ENCODE measurements around the gene SURF6.
A peak's percentile ranks its signal among the peaks of the same experiment; 100 is the strongest.

Gene SURF6

DNA sequence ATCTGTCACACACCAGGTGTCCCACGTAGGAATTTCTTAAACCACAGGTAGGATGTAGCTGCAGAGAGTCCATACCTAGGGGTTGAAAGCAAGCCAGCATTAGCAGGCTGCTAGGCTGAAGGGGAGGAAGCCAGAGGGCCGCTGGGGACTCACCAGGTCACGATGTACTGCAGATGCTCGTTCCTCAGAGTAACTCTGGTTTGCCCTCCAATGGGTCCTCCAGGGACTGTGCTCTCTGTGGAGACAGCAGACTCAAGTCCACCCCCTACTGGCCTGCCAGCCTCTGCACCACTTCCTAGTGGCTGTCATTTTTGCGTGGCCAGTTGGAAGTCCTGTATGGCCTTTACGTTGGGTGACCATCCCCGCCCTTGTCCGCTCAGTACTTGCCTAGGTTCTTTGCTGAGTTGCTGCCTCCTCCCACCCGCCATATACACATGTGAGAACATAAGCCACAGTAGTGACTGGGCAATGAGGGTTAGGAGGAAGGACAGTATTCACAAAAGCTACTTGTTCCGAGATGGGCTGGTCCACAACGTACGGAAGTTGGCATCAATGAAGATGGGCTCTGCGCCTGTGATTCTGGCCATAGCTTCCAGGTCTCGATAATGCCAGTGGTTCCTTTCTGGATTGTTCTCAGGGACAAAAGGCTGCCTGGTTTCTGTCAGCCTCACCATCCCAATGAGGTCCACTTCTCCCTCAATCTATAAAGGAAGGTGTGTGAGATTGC is 16.1 kb upstream of the SURF6 start:
- H3K9me3 ChIP-seq (ENCODE audit: control insufficient read depth, insufficient read depth, low read depth, low read length), result no peaks in the 10 kb centered on the region
- no peaks in the 10 kb centered on the region for H3K4me1 ChIP-seq (ENCODE audit: control insufficient read depth, insufficient read depth, low read length)
- ChIA-PET CTCF (interaction anchor here (0.6 to 2.0 kb wide), 10 partner anchors 10 to 171 kb away, joined by 3 to 13 read pairs (median 3); no protein-coding TSS in a partner anchor), POLR2A (interaction anchor here (0.6 to 3.9 kb wide), 7 partner anchors 9 to 149 kb away, joined by 3 to 35 read pairs (median 6); partner anchors contain the start of gene SURF6)
- H3K4me3 ChIP-seq (ENCODE audit: low read depth, low read length), result no peak overlapping the region
- peaks cover 14 to 66% of the 10 kb centered on the region in 2 experiments for H3K36me3 ChIP-seq (ENCODE audit: control insufficient read depth in 2 of 2, insufficient read depth in 1 of 2, low read length in 2 of 2)
- peak overlapping the region; percentile 37; the same call in 1 of the 2 replicates for H3K27ac ChIP-seq (ENCODE audit: extremely low read depth, low read depth, low read length)
- TF ChIP-seq ZNF555 (tag by site-specific recombination; conservative IDR thresholded peaks at IDR 0.05), result no peak
- no peak for TF ChIP-seq ZNF10 (tag by site-specific recombination; IDR thresholded peaks at IDR 0.05)
- TF ChIP-seq ZNF560 (tag by site-specific recombination; IDR thresholded peaks at IDR 0.05; ENCODE audit: borderline replicate concordance), result no peak
- no peak for TF ChIP-seq ZNF549 (tag by site-specific recombination; IDR thresholded peaks at IDR 0.05)
- TF ChIP-seq, protein P1, sequence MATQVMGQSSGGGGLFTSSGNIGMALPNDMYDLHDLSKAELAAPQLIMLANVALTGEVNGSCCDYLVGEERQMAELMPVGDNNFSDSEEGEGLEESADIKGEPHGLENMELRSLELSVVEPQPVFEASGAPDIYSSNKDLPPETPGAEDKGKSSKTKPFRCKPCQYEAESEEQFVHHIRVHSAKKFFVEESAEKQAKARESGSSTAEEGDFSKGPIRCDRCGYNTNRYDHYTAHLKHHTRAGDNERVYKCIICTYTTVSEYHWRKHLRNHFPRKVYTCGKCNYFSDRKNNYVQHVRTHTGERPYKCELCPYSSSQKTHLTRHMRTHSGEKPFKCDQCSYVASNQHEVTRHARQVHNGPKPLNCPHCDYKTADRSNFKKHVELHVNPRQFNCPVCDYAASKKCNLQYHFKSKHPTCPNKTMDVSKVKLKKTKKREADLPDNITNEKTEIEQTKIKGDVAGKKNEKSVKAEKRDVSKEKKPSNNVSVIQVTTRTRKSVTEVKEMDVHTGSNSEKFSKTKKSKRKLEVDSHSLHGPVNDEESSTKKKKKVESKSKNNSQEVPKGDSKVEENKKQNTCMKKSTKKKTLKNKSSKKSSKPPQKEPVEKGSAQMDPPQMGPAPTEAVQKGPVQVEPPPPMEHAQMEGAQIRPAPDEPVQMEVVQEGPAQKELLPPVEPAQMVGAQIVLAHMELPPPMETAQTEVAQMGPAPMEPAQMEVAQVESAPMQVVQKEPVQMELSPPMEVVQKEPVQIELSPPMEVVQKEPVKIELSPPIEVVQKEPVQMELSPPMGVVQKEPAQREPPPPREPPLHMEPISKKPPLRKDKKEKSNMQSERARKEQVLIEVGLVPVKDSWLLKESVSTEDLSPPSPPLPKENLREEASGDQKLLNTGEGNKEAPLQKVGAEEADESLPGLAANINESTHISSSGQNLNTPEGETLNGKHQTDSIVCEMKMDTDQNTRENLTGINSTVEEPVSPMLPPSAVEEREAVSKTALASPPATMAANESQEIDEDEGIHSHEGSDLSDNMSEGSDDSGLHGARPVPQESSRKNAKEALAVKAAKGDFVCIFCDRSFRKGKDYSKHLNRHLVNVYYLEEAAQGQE (tag by site-specific recombination; IDR thresholded peaks at IDR 0.05), result no peak
- TF ChIP-seq ZNF366 (tag by site-specific recombination; conservative IDR thresholded peaks at IDR 0.05), result no peak
- no peak for TF ChIP-seq ZNF473 (tag by site-specific recombination; IDR thresholded peaks at IDR 0.05)
- TF ChIP-seq ZFP37 (tag by site-specific recombination; IDR thresholded peaks at IDR 0.05), result 0 out of 2 replicates have a peak, but pooled peaks have one; percentile 56
- no peak for TF ChIP-seq ZFP3 (tag by site-specific recombination; IDR thresholded peaks at IDR 0.05; ENCODE audit: low read depth)
- TF ChIP-seq ZNF654 (tag by site-specific recombination; IDR thresholded peaks at IDR 0.05; ENCODE audit: low read depth), result 0 out of 2 replicates have a peak, but pooled peaks have one; percentile 8
- TF ChIP-seq ZBTB48 (tag by site-specific recombination; IDR thresholded peaks at IDR 0.05), result peak; percentile 28; the same call in 1 of the 2 replicates
- no peak for TF ChIP-seq ZNF768 (tag by site-specific recombination; IDR thresholded peaks at IDR 0.05)
- TF ChIP-seq, protein P2, sequence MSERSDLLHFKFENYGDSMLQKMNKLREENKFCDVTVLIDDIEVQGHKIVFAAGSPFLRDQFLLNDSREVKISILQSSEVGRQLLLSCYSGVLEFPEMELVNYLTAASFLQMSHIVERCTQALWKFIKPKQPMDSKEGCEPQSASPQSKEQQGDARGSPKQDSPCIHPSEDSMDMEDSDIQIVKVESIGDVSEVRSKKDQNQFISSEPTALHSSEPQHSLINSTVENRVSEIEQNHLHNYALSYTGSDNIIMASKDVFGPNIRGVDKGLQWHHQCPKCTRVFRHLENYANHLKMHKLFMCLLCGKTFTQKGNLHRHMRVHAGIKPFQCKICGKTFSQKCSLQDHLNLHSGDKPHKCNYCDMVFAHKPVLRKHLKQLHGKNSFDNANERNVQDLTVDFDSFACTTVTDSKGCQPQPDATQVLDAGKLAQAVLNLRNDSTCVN (tag by site-specific recombination; optimal IDR thresholded peaks at IDR 0.05), result peak; percentile 7
- TF ChIP-seq ZNF624 (tag by site-specific recombination; IDR thresholded peaks at IDR 0.05), result no peak
- TF ChIP-seq ZNF174 (tag by site-specific recombination; IDR thresholded peaks at IDR 0.05), result no peak
- TF ChIP-seq ZNF501 (tag by site-specific recombination; IDR thresholded peaks at IDR 0.05), result peak; percentile 34; the same call in 1 of the 2 replicates
- TF ChIP-seq TRIM28 (IDR thresholded peaks at IDR 0.05; ENCODE audit: borderline replicate concordance, low read length), result peak; percentile 93; the same call in 1 of the 2 replicates
- TF ChIP-seq, protein P3, sequence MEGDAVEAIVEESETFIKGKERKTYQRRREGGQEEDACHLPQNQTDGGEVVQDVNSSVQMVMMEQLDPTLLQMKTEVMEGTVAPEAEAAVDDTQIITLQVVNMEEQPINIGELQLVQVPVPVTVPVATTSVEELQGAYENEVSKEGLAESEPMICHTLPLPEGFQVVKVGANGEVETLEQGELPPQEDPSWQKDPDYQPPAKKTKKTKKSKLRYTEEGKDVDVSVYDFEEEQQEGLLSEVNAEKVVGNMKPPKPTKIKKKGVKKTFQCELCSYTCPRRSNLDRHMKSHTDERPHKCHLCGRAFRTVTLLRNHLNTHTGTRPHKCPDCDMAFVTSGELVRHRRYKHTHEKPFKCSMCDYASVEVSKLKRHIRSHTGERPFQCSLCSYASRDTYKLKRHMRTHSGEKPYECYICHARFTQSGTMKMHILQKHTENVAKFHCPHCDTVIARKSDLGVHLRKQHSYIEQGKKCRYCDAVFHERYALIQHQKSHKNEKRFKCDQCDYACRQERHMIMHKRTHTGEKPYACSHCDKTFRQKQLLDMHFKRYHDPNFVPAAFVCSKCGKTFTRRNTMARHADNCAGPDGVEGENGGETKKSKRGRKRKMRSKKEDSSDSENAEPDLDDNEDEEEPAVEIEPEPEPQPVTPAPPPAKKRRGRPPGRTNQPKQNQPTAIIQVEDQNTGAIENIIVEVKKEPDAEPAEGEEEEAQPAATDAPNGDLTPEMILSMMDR (tag by site-specific recombination; IDR thresholded peaks at IDR 0.05), result peak; percentile 85
- no peak for TF ChIP-seq ZNF433 (tag by site-specific recombination; IDR thresholded peaks at IDR 0.05; ENCODE audit: low read depth)
- TF ChIP-seq ZBTB17 (tag by site-specific recombination; IDR thresholded peaks at IDR 0.05), result peak; percentile 34; the same call in 1 of the 2 replicates
- TF ChIP-seq, protein P4, sequence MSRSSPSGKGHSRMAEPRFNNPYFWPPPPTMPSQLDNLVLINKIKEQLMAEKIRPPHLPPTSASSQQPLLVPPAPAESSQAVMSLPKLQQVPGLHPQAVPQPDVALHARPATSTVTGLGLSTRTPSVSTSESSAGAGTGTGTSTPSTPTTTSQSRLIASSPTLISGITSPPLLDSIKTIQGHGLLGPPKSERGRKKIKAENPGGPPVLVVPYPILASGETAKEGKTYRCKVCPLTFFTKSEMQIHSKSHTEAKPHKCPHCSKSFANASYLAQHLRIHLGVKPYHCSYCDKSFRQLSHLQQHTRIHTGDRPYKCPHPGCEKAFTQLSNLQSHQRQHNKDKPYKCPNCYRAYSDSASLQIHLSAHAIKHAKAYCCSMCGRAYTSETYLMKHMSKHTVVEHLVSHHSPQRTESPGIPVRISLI (tag by site-specific recombination; IDR thresholded peaks at IDR 0.05), result no peak
- no peak for TF ChIP-seq HOXA7 (CRISPR knock-in tag; IDR thresholded peaks at IDR 0.05; ENCODE audit: borderline replicate concordance)
- peak; percentile 49; the same call in 1 of the 2 replicates for TF ChIP-seq ZNF600 (tag by site-specific recombination; IDR thresholded peaks at IDR 0.05)
- TF ChIP-seq ZNF394 (tag by site-specific recombination; IDR thresholded peaks at IDR 0.05; ENCODE audit: borderline replicate concordance), result peak; percentile 41; the same call in 1 of the 2 replicates
- no peak for TF ChIP-seq HOXD13 (CRISPR knock-in tag; IDR thresholded peaks at IDR 0.05; ENCODE audit: borderline replicate concordance)
- TF ChIP-seq, protein P5, sequence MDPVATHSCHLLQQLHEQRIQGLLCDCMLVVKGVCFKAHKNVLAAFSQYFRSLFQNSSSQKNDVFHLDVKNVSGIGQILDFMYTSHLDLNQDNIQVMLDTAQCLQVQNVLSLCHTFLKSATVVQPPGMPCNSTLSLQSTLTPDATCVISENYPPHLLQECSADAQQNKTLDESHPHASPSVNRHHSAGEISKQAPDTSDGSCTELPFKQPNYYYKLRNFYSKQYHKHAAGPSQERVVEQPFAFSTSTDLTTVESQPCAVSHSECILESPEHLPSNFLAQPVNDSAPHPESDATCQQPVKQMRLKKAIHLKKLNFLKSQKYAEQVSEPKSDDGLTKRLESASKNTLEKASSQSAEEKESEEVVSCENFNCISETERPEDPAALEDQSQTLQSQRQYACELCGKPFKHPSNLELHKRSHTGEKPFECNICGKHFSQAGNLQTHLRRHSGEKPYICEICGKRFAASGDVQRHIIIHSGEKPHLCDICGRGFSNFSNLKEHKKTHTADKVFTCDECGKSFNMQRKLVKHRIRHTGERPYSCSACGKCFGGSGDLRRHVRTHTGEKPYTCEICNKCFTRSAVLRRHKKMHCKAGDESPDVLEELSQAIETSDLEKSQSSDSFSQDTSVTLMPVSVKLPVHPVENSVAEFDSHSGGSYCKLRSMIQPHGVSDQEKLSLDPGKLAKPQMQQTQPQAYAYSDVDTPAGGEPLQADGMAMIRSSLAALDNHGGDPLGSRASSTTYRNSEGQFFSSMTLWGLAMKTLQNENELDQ (tag by site-specific recombination; IDR thresholded peaks at IDR 0.05; ENCODE audit: low read depth), result 0 out of 2 replicates have a peak, but pooled peaks have one; percentile 23
- no peak for TF ChIP-seq ZNF670 (tag by site-specific recombination; IDR thresholded peaks at IDR 0.05; ENCODE audit: low read depth)
- TF ChIP-seq ZNF146 (tag by site-specific recombination; IDR thresholded peaks at IDR 0.05), result no peak
